HG02938 (cell line): ENCODE data around the gene CMTM5.
"Not testable (repeated sequence)": the region's sequence is repeated elsewhere in the genome, so short reads cannot be mapped to it uniquely, and the experiment has no call there.

Source experiments
- ATAC-seq: cut with Tn5 transposase; IDR thresholded peaks from one replicate; pipeline ENCODE4 v1.9.1; 2021; ENCODE audit warnings: mild to moderate bottlenecking, moderate library complexity; ENCODE audit not compliant: unreplicated experiment

The CMTM5 gene

DNA sequence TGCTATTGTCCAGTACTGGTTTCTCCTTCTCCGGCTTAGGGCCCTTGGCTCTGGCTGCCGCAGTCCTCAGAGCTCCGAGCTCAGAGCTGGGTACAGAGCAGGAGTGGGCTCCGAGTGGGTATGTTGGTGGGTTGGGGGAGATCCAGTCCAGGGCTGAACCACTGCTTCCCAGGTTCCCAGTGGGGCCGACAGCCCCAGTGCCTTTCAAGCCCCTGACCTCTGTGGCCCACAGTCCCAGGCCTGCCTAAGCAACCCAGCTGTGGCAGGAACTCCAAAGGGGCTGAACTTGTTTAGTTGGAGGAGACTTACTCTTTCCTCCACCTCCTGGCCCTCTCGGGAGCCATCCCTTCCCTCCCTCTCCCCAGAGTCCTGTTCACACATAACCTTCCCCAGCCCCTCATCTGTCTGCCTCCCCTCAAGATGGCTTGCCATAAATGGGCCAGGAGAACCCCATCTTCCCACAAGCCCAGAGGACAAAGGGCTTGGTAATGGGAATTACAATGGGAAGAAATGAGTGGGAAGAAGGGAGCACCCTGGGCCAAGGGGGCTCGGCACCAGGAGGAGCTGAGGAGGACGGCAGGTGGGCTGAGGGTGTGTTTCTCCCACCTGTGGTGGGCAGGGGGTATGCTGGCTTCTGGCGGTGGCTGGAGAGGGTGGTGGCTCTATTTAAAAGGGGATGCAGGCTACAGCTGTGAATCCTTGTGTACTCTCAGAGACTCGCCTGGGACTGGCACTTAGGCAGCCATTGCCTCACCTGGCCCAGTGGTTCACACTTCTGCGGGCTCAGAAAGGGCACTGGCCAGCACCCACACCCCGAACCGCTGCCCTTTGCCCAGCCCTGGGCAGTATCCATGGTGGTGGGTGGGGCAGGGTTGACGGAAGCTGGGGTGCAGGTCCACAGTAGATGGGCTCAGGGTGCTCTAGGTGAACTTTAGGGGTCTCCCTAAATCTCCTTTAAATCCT lies 35.0 kb downstream of the CMTM5 start:
- no peak for ATAC-seq

DNA sequence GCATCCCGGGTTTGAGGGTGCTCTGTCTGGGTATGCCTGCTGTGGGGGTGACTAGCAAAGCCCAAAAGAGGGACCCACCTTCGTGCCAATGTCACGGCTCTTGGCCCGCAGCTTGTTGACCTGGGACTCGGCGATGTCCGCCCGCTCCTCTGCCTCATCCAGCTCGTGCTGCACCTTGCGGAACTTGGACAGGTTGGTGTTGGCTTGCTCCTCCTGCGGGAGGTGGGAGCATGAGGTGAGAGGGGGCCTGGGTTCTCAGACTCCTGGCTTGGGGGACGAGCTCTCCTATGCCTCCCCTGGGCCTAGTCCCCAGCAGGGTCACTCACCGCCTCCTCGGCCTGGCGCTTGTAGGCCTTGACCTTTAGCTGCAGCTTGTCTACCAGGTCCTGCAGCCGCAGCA lies 36.8 kb downstream of the CMTM5 start:
- no peak for ATAC-seq

DNA sequence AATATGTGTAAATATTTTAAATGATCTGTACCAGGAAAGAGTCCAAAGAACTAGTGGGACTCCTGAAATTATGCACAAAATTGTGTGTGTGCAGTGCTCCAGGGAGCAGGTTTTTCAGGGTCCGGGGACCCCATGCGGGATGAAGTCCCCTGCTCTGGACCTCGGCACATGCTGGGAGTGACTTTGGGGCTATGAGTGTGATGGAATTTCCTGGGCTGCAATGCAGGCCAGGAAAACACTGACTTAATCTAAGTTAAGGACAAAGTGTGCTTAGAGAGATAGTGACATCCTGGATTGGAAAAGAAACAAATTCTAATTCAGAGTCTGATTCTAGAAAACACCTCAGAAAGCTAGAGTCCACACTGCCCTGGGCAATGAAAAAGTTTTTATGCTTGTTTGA lies 37.4 kb downstream of the CMTM5 start:
- ATAC-seq: no peak

DNA sequence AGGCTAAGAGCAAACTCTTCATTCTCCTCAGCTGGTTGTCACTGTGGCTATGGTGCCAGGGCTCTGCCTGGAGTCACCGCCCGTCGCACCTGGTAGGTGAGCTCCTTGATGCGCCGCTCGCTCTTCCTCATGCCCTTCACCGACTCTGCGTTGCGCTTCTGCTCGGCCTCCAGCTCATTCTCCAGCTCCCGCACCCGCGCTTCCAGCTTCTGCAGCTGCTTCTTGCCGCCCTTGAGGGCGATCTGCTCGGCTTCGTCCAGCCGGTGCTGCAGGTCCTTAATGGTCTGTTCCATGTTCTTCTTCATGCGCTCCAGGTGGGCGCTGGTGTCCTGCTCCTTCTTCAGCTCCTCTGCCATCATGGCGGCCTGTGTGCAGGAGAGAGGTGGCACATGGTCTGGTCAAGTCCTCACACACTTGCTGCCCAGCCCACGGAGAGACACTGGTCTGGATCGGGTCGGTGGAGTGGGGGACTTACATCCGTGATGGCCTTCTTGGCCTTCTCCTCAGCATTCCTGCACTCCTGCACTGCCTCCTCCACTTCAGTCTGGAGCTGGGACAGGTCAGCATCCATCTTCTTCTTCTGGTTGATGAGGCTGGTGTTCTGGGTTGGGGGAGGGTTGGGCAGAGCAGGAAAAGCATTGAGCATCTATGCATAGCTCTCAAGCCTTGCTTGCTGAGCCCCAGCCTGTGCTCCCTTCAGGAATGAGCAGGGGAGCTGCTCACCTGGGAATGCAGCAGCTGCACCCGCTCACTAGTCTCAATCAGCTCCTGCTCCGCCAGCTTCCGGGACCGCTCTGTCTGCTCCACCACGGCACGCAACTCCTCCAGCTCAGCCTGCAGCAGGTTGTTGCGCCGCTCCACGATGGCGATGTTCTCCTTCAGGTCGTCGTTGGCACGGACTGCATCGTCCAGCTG lies 38.3 kb downstream of the CMTM5 start:
- ATAC-seq: no peak

DNA sequence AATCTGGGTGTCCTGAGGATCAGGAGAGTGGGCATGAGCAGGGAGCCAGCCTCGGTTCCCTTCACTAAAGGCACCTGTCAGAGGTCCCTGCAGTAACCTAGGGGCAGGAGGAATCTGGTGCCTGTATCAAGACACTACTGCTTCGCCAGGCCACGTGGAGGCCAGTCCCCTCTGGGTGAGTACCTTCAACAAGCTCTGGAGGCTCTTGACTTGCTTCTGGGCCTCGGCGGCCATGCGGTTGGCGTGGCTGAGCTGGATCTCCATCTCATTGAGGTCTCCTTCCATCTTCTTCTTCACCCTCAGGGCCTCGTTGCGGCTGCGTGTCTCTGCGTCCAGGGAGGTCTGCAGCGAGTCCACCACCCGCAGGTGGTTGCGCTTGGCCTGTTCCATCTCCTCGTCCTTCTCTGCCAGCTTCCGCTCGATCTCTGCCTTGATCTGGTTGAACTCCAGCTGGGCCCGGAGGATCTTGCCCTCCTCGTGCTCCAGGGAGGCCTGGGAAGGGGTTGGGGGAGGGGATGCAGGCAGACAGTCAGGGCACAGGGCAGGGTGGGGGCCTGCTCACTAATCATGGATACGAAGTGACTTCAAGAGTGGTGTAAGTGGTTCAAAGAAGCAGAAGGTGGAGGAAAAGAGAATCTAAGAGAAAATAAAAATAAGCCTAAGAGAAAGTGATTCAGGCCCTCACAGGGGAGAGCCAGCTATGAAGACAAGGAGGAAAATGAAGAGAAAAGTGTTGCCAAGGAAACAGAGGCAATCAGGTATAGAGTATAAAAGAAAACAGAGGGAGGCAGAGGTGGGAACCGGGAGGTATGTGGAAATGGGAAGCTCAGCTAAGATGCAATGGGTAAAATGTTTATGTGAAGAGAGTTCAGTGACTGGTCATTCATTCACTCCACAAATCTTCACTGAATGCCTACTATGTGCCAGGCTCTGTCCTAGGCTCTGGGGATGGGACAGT lies 39.3 kb downstream of the CMTM5 start:
- no peak for ATAC-seq

DNA sequence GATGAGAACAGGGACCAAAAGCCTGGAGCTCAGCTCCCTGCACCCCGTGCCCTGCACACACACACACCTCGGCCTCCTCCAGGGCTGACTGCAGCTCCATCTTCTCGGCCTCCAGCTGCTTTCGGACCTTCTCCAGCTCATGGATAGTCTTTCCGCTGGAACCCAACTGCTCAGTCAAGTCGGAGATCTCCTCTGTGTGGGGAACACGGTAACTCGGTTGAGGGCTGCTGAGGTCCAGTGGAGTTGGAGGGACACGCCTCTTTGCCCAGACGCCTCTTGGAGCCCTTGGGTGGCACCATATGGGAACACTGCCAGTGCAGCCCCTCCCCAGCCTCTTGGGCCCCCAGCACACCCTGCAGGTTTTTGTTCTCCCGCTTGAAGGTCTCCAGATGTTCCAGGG lies 40.0 kb downstream of the CMTM5 start:
- ATAC-seq: no peak

DNA sequence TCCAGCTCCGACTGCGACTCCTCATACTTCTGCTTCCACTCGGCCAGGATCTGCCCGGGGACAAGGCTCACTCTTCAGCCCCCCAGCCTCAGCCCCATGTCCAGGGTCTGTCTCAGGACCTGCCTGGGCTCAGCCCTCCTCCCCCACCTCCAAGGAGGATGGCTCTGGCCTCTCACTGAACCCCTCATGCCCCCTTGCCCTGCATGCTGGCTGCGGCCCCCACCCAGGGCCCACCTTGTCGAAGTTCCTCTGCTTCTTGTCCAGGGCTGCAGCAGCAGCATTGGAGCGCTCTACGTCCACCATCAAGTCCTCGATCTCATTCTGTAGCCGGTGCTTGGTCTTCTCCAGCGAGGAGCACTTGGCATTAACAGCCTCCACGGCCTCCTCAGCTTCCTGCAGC lies 40.4 kb downstream of the CMTM5 start:
- not testable (repeated sequence) for ATAC-seq

DNA sequence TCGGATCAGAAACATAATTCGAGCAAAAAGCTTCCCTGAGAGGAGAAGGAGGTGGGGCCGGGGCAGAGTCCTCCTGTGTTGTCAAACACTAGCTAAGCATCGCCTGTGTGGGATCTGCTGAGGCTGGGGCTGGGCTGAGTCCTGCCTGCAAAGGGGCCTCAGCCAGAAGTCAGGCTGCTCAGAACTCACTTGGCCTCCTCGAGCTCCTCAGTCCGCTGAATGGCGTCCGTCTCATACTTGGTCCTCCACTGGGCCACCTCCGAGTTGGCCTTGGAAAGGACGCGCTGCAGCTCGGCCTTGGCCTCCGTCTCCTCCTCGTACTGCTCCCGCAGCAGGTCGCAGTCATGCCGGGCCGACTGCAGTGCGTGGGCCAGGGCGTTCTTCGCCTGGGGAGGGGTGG lies 41.2 kb downstream of the CMTM5 start:
- no peak for ATAC-seq

DNA sequence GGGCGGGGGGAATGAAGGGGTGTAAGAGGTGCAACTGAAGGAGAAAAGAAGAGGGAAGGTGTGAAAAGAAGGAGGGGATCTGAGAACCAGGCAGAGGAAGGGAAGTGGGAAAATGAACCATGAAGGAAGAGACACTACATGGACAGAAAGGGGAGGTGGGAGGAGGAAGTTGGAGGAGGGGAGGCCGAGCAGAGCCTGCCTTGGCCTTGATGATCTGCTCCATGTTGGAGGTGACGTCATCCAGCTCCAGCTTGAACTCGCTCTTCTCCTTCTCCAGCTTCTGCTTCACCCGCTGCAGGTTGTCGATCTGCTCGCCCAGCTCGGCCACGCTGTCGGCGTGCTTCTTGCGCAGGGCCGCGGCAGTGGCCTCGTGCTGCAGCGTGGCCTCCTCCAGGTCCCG lies 42.8 kb downstream of the CMTM5 start:
- ATAC-seq: not testable (repeated sequence)

DNA sequence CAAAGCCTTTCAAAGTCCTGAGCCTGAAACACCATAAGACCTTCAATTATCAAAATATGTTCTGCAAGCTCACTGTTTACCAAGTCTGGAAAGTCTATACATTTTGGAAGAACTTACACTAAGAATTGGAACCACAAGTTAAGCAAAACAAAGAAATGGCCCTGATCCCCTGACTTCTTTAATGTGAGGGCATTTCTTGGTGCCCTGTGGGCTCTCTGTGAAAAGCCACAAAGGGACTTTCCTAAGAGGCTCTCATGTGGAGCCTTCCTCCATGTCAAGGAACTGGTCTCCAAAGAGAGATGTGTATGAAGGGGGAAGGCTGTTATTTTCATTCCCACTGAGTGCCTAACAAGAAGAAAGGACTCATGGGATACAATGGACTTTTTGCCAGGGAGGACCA lies 44.7 kb downstream of the CMTM5 start:
- ATAC-seq: no peak

DNA sequence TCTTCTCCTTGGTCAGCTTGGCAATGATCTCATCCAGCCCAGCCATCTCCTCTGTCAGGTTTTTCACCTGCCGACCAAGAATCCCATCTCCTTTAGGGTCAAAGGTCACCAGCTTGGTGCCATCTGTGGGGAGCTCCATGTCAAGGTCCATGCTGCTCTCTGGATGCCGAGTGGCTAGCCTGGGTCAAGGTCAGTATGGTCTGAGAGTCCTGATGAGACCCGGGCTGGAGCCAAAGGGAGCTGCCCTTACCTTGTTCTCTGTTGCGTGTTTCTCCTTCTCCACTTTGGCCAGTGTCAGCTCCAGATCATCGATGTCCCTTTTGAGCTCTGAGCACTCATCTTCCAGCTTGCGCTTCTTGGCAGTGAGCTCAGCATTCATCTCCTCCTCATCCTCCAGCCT lies 46.8 kb downstream of the CMTM5 start:
- no peak for ATAC-seq

DNA sequence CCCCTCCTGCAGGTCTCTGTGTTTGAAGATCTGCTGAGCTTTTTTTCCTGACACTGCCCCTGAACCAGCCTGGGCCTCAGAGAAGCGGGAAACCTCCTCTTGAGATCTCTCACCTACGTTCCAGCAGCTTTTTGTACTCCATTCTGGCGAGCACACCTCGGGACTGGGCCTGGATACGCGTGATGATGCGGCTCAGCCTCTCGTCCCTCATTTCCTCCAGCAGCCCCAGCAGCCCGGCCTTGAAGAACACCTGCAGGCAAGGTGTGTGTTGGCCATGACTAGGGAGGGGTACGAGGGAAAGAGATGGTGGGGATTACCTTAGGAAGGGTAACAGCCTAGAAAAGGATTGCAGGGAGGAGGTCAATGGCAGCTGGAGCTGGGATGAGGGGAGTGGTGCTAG lies 48.3 kb downstream of the CMTM5 start:
- no peak for ATAC-seq

DNA sequence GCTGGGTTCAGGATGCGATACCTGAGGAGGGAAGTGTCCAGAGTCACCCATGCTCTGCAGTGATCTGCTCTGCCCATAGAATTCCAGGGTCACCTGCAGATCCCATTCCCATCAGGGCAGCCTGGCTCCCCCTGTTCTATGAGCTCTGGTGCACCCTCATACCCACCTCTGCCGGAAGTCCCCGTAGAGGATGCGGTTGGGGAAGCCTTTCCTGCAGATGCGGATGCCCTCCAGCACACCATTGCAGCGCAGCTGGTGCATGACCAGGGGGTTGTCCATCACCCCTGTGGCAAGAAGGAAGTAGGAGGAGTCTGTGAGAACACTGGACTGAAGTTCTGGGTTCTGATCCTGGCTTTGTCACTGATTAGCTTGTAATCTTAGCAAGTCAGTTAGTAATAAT lies 49.0 kb downstream of the CMTM5 start:
- ATAC-seq: not testable (repeated sequence)

DNA sequence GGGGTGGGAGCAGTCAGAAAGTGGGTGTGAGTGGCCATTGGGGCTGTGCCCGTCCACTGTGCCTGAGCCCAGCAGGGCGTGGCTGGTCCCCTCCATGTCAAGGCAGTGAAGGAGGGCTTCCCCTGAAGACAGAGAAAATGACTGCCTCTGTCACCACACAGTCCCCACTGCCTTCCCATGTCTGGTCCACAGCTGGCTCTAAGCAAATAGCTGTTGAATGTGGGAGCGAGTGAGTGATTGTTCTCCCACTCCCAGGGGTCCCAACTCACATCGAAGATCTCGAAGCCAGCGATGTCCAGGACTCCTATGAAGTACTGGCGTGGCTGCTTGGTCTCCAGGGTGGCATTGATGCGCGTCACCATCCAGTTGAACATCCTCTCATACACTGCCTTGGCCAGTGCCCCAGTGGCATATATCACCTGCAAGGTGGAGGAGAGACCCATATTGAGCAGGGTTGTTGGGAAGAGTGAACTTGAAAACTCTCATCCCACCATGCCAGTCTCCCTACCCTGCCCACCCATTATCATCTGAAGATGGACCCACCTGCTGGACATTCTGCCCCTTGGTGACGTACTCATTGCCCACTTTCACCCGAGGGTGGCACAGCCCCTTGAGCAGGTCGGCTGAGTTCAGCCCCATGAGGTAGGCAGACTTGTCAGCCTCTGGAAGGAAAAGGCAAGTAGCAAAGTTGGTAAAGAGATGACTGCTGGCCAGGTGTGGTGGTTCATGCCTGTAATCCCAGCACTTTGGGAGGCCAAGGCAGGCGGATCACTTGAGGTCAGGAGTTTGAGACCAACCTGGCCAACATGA lies 52.0 kb downstream of the CMTM5 start:
- ATAC-seq: no peak
